ENCODE measurements around the gene PNPLA8.
A peak's percentile ranks its signal among the peaks of the same experiment; 100 is the strongest.
"Not testable (repeated sequence)": the region's sequence is repeated elsewhere in the genome, so short reads cannot be mapped to it uniquely, and the experiment has no call there.

Gene PNPLA8

GRCh38 chr7:108525985-108526767, at the start of gene PNPLA8:
PNPLA8 (minus strand) TSS chr7:108526135; CDS start chr7:108515491, 10,644 bp downstream.
- peak; percentile 100 for DNase-seq

- no peak for DNase-seq
Observed at GRCh38 chr7:108575156-108575555, 49.2 kb upstream of the PNPLA8 start.

- no peak for DNase-seq
Observed at GRCh38 chr7:108572480-108572879, 46.5 kb upstream of the PNPLA8 start.

GRCh38 chr7:108570146-108570755, 44.3 kb upstream of the PNPLA8 start:
- peak; percentile 39 to 50 for DNase-seq

- peak; percentile 97 to 99 for DNase-seq
Observed at GRCh38 chr7:108569381-108570145, 43.6 kb upstream of the PNPLA8 start, which contains the start of the genes DNAJB9 and THAP5. DNAJB9 (plus strand) TSS chr7:108569874; CDS start chr7:108571727, 1,853 bp downstream. THAP5 (minus strand) TSS chr7:108569706; CDS start chr7:108569569, 137 bp downstream.

- no peak for DNase-seq
Observed at GRCh38 chr7:108568801-108569380, 43.0 kb upstream of the PNPLA8 start.

GRCh38 chr7:108565987-108566386, 40.1 kb upstream of the PNPLA8 start:
- no peak for DNase-seq

GRCh38 chr7:108561047-108561619, 35.2 kb upstream of the PNPLA8 start:
- no peak for DNase-seq

- DNase-seq = no peak
Observed at GRCh38 chr7:108559253-108559652, 33.3 kb upstream of the PNPLA8 start.

- no peak for DNase-seq
Observed at GRCh38 chr7:108557617-108558016, 31.7 kb upstream of the PNPLA8 start.

GRCh38 chr7:108557191-108557590, 31.3 kb upstream of the PNPLA8 start:
- DNase-seq = no peak

- not testable (repeated sequence) for DNase-seq
Observed at GRCh38 chr7:108556665-108557064, 30.7 kb upstream of the PNPLA8 start.

- DNase-seq = not testable (repeated sequence)
Observed at GRCh38 chr7:108548141-108548896, 22.4 kb upstream of the PNPLA8 start.

GRCh38 chr7:108541478-108541877, 15.5 kb upstream of the PNPLA8 start:
- DNase-seq = no peak

GRCh38 chr7:108538685-108539084, 12.8 kb upstream of the PNPLA8 start:
- DNase-seq = not testable (repeated sequence)

GRCh38 chr7:108538236-108538635, 12.3 kb upstream of the PNPLA8 start:
- DNase-seq = not testable (repeated sequence)

- DNase-seq = no peak
Observed at GRCh38 chr7:108537229-108537628, 11.3 kb upstream of the PNPLA8 start.

- no peak for DNase-seq
Observed at GRCh38 chr7:108535744-108536143, 9.8 kb upstream of the PNPLA8 start.

- DNase-seq = no peak
Observed at GRCh38 chr7:108535257-108535656, 9.3 kb upstream of the PNPLA8 start.

GRCh38 chr7:108533712-108534111, 7.8 kb upstream of the PNPLA8 start:
- no peak for DNase-seq

- no peak for DNase-seq
Observed at GRCh38 chr7:108529341-108529740, 3.4 kb upstream of the PNPLA8 start.

GRCh38 chr7:108528183-108528712, 2.3 kb upstream of the PNPLA8 start:
- no peak for DNase-seq
